Measurements from ENCODE around the gene MYO1A. TPM values are rescaled to one million over a fixed set of nuclear protein-coding genes. Genes with fewer than 3 reads are reported as not detected.

The MYO1A gene
- total and polyA plus RNA-seq, 2 of the 13 experiments (the other 11 are each of a cell fraction or from before 2014, with no cell fraction given): 5.3 to 6.0 TPM

DNA sequence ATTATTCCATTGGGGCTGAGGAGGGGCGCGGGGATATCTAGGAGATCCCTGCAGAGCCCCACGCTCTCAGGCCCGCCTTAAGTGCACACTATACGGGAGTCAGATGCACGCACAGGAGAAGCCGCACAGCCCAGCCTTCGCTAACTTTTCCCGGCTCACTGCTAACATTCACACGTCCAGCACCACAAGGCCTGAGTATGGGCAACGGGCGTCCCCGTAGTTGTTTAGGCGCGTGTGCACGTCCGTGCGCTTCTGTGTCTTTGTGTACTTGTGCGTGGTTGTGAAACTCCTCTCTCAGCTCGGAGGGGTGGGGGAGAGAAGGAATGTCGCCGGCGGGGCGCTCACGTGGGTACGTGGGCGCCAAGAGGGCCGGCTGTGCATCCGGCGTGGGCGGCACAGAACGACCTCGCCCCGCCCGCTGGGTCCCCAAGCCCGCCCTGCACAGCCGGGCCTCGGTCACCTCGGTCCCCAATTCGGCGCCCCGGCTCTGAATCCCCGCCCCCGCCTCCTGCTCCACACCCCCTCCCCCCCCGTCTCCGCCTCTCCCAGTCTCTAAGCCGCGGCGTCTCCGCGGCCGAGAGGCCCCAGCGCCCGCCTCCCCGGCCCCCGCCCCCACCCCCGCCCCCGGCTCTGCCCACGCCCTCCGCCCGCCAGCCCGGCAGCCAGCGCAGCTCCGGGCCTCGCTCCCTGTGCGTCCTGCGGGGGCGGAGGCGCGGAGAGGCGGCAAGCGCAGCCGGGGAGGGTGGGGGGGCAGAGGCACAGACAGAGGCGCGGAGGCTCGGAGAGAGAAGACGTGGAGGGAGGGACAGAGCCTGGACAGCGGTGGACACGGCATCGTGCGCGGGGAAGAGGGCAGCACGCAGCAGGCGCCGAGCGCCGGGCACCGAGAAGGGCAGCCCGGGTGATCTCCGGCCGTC, 38.7 kb upstream of the MYO1A start, which contains the start of gene NAB2 (continued):
- peak; percentile 50; the same call in 1 of the 2 replicates for TF ChIP-seq MXD1 (CRISPR knock-in tag; IDR thresholded peaks at IDR 0.05)
- TF ChIP-seq TGIF2 (CRISPR knock-in tag; IDR thresholded peaks at IDR 0.05): peak; percentile 41; the same call in 1 of the 2 replicates
- TF ChIP-seq, protein P1, sequence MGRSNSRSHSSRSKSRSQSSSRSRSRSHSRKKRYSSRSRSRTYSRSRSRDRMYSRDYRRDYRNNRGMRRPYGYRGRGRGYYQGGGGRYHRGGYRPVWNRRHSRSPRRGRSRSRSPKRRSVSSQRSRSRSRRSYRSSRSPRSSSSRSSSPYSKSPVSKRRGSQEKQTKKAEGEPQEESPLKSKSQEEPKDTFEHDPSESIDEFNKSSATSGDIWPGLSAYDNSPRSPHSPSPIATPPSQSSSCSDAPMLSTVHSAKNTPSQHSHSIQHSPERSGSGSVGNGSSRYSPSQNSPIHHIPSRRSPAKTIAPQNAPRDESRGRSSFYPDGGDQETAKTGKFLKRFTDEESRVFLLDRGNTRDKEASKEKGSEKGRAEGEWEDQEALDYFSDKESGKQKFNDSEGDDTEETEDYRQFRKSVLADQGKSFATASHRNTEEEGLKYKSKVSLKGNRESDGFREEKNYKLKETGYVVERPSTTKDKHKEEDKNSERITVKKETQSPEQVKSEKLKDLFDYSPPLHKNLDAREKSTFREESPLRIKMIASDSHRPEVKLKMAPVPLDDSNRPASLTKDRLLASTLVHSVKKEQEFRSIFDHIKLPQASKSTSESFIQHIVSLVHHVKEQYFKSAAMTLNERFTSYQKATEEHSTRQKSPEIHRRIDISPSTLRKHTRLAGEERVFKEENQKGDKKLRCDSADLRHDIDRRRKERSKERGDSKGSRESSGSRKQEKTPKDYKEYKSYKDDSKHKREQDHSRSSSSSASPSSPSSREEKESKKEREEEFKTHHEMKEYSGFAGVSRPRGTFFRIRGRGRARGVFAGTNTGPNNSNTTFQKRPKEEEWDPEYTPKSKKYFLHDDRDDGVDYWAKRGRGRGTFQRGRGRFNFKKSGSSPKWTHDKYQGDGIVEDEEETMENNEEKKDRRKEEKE (IDR thresholded peaks at IDR 0.05): no peak
- no peak for TF ChIP-seq ZNF567 (CRISPR knock-in tag; IDR thresholded peaks at IDR 0.05; ENCODE audit: borderline replicate concordance)
- 0 out of 2 replicates have a peak, but pooled peaks have one; percentile 28 for TF ChIP-seq RFXANK (CRISPR knock-in tag; IDR thresholded peaks at IDR 0.05)
- TF ChIP-seq ZBTB3 (CRISPR knock-in tag; IDR thresholded peaks at IDR 0.05; ENCODE audit: borderline replicate concordance, low read depth): no peak
- TF ChIP-seq MAFG (CRISPR knock-in tag; IDR thresholded peaks at IDR 0.05): no peak
- TF ChIP-seq RBFOX2 (IDR thresholded peaks at IDR 0.05; ENCODE audit: low read depth, low read length): peak; percentile 68
- no peak for TF ChIP-seq NFIB (CRISPR knock-in tag; IDR thresholded peaks at IDR 0.05; ENCODE audit: borderline replicate concordance)
- TF ChIP-seq HMGXB4 (CRISPR knock-in tag; IDR thresholded peaks at IDR 0.05; ENCODE audit: borderline replicate concordance in 1 of 2, low read depth in 1 of 2): peak in 1 of 2 experiments; percentile 80
- TF ChIP-seq ZBTB7B (CRISPR knock-in tag; IDR thresholded peaks at IDR 0.05): peak; percentile 79
- TF ChIP-seq HOXA5 (CRISPR knock-in tag; IDR thresholded peaks at IDR 0.05): peak; percentile 82
- peak; percentile 75 for TF ChIP-seq FOXO1 (CRISPR knock-in tag; IDR thresholded peaks at IDR 0.05)
- TF ChIP-seq ZSCAN25 (CRISPR knock-in tag; IDR thresholded peaks at IDR 0.05): no peak
- TF ChIP-seq FIP1L1 (IDR thresholded peaks at IDR 0.05; ENCODE audit: borderline replicate concordance, insufficient read depth, low read depth, low read length): no peak
- TF ChIP-seq GABPA (IDR thresholded peaks at IDR 0.05; ENCODE audit: low read depth, low read length): no peak
- TF ChIP-seq GABPA (CRISPR knock-in tag; IDR thresholded peaks at IDR 0.05; ENCODE audit: low read depth): peak; percentile 35; the same call in 1 of the 2 replicates
- peak; percentile 37; the same call in 1 of the 2 replicates for TF ChIP-seq NFKB2 (CRISPR knock-in tag; IDR thresholded peaks at IDR 0.05; ENCODE audit: borderline replicate concordance)
- TF ChIP-seq, protein P2, sequence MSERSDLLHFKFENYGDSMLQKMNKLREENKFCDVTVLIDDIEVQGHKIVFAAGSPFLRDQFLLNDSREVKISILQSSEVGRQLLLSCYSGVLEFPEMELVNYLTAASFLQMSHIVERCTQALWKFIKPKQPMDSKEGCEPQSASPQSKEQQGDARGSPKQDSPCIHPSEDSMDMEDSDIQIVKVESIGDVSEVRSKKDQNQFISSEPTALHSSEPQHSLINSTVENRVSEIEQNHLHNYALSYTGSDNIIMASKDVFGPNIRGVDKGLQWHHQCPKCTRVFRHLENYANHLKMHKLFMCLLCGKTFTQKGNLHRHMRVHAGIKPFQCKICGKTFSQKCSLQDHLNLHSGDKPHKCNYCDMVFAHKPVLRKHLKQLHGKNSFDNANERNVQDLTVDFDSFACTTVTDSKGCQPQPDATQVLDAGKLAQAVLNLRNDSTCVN (CRISPR knock-in tag; IDR thresholded peaks at IDR 0.05; ENCODE audit: borderline replicate concordance): peak; percentile 68
- TF ChIP-seq HNRNPUL1 (IDR thresholded peaks at IDR 0.05; ENCODE audit: low read depth, low read length): peak; percentile 48; the same call in 1 of the 2 replicates
- TF ChIP-seq ZNF124 (CRISPR knock-in tag; IDR thresholded peaks at IDR 0.05): 0 out of 2 replicates have a peak, but pooled peaks have one; percentile 23
- TF ChIP-seq, protein P3, sequence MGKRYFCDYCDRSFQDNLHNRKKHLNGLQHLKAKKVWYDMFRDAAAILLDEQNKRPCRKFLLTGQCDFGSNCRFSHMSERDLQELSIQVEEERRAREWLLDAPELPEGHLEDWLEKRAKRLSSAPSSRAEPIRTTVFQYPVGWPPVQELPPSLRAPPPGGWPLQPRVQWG (CRISPR knock-in tag; IDR thresholded peaks at IDR 0.05; ENCODE audit: borderline replicate concordance, low read depth): no peak
- TF ChIP-seq FOXM1 (CRISPR knock-in tag; IDR thresholded peaks at IDR 0.05): no peak

All from HepG2 (cell line).